Activated CD8-positive, alpha-beta T cell treated with anti-CD3 and anti-CD28 coated beads for 36 hours (primary cell): ENCODE measurements around the gene IDS. TPM values are rescaled to one million over a fixed set of nuclear protein-coding genes. Genes with fewer than 3 reads are reported as not detected.

ENCODE experiments used
- ATAC-seq: fragments of 200-7000 bp; cut with Tn5 transposase; one replicate; pipeline ENCODE4 v1.10.0; 2021; ENCODE audit warnings: mild to moderate bottlenecking, moderate library complexity
- CTCF ChIA-PET: fragments of 350-600 bp; sonication (Branson Sonifier 250); formaldehyde crosslinking; loops from one replicate; lab custom pipeline; 2021; ENCODE audit warnings: antibody characterized with exemption; lab: Charles Lee
- POLR2A ChIA-PET: fragments of 350-600 bp; sonication (Branson Sonifier 250); formaldehyde crosslinking; loops from one replicate; lab custom pipeline; 2021; ENCODE audit warnings: antibody characterized with exemption; lab: Charles Lee
- DNase-seq: peaks from one replicate; pipeline ENCODE4 v3.0.0-alpha.2; 2020
- H3K27ac Mint-ChIP-seq: one replicate; pipeline ENCODE4 v1.8.0; 2021; ENCODE audit warnings: mild to moderate bottlenecking, mixed read lengths
- H3K27me3 Mint-ChIP-seq: one replicate; pipeline ENCODE4 v1.8.0; 2021; ENCODE audit warnings: mixed read lengths
- H3K36me3 Mint-ChIP-seq: one replicate; pipeline ENCODE4 v1.8.0; 2021; ENCODE audit warnings: low read depth, mixed read lengths
- H3K4me1 Mint-ChIP-seq: one replicate; pipeline ENCODE4 v1.8.0; 2021; ENCODE audit warnings: low read depth, mixed read lengths
- H3K4me3 Mint-ChIP-seq: one replicate; pipeline ENCODE4 v1.8.0; 2021; ENCODE audit warnings: mild to moderate bottlenecking, moderate library complexity, mixed read lengths
- H3K9me3 Mint-ChIP-seq: one replicate; pipeline ENCODE4 v1.8.0; 2021; ENCODE audit warnings: mixed read lengths
- intact Hi-C: fragments of 100-400 bp; cut with micrococcal nuclease; formaldehyde crosslinking; loops from one replicate; pipeline ENCODE4 v1.10.0; 2022
- total RNA-seq, 2 experiments: library from RNA; stranded (reverse); gene quantifications; one replicate each; pipeline ENCODE4 v1.2.3, GENCODE V29; 2021
- TF ChIP-seq, protein P1 (sequence below): fragments of 200-600 bp; IDR thresholded peaks from one replicate; pipeline ENCODE4 v1.8.0; 2022; ENCODE audit warnings: antibody characterized with exemption, mild to moderate bottlenecking

IDS gene
- total RNA-seq, 2 experiments from 2014 or later, result 44.8 to 50.6 TPM

DNA sequence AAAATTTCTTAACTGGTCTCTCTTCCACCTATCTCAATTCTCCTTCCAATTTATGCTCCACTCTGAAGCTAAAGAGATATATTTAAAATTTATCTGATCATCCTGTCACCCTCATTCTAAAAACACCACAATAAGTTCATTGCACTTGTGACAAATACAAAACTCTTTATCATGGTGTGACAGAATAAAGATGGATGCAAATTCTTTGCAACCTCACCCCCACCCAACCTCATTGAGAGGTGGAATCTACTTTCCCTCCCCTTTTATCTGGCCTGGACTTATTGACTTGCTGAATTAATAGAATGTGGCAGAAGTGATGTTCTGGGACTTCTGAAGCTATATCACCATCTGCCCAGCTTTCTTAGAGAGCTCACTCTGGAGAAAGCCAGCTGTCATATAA, 46.5 kb downstream of the IDS start:
- TF ChIP-seq, protein P1, sequence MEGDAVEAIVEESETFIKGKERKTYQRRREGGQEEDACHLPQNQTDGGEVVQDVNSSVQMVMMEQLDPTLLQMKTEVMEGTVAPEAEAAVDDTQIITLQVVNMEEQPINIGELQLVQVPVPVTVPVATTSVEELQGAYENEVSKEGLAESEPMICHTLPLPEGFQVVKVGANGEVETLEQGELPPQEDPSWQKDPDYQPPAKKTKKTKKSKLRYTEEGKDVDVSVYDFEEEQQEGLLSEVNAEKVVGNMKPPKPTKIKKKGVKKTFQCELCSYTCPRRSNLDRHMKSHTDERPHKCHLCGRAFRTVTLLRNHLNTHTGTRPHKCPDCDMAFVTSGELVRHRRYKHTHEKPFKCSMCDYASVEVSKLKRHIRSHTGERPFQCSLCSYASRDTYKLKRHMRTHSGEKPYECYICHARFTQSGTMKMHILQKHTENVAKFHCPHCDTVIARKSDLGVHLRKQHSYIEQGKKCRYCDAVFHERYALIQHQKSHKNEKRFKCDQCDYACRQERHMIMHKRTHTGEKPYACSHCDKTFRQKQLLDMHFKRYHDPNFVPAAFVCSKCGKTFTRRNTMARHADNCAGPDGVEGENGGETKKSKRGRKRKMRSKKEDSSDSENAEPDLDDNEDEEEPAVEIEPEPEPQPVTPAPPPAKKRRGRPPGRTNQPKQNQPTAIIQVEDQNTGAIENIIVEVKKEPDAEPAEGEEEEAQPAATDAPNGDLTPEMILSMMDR, result no peak
- Mint-ChIP-seq H3K4me3 (no peak overlapping the region), H3K36me3 (no peaks in the 10 kb centered on the region), H3K27ac (no peak overlapping the region), H3K4me1 (no peaks in the 10 kb centered on the region), H3K9me3 (no peaks in the 10 kb centered on the region), H3K27me3 (peaks cover 11% of the 10 kb centered on the region)
- CTCF ChIA-PET, result no interaction called here
- ATAC-seq (no peak), DNase-seq (no peak)
- intact Hi-C loops, result no loop called here
- POLR2A ChIA-PET, result no interaction called here

DNA sequence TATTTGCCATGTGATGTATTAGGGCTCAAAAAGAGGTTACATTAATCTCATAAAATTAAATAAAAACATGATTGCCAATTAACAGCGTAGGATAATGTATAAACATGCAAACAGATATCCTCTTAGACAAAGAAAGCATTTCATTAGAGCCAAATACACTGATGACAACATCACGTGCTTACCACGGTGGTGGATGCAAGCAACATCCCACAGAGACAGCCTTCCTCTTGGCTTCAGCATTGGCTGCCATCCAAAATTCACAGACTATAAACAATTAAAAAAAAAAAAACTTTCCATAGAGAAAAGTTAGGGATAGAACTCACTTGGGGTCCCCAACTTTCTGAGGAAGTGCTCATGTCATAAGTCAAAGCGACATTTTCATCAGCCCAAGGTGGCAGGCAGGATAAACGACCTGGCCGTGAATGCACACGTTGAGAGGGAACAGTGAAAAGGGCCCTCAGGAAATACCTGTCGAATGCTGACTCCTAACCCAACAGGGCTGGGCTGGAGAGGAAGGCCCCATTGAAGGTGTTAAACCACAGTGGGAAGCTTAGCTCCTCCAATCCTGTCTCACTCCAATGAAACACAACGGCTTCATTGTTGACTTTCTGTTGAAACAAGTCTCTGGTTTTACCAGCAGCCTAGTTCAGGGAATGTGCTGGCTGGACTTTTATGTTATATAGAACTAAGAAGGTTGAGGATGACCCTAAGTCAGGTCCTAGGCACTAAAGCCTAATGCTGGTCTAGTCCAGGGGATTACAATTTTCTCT, 48.4 kb downstream of the IDS start:
- Mint-ChIP-seq H3K4me1 (no peaks in the 10 kb centered on the region), H3K36me3 (no peaks in the 10 kb centered on the region), H3K4me3 (no peak overlapping the region), H3K9me3 (no peaks in the 10 kb centered on the region), H3K27me3 (peaks cover 11% of the 10 kb centered on the region), H3K27ac (no peak overlapping the region)
- intact Hi-C loops, result no loop called here
- TF ChIP-seq, protein P1, result no peak
- DNase-seq, result no peak
- no peak for ATAC-seq
- ChIA-PET CTCF (no interaction called here), POLR2A (no interaction called here)

DNA sequence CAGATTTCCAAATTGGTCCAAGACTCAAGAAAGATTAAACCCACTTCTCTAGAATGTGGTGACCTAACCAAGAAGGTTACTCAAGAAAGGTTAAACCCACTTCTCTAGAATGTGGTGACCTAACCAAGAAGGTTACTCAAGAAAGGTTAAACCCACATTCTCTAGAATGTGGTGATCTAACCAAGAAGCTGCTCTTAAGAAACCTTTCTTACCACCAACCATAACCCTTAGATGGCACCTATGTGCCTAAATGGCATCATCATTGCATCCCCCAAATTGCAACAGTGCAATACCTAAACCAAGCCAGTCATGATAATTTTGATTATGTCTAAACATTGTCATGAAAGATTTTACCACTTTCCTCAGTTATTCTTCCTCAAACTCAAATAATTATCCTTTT, 49.2 kb downstream of the IDS start:
- ChIA-PET CTCF (no interaction called here), POLR2A (no interaction called here)
- intact Hi-C loops, result no loop called here
- ATAC-seq (no peak), DNase-seq (no peak)
- TF ChIP-seq, protein P1, result no peak
- Mint-ChIP-seq H3K4me1 (no peaks in the 10 kb centered on the region), H3K9me3 (no peaks in the 10 kb centered on the region), H3K4me3 (no peak overlapping the region), H3K27ac (no peak overlapping the region), H3K27me3 (peaks cover 8% of the 10 kb centered on the region), H3K36me3 (no peaks in the 10 kb centered on the region)

DNA sequence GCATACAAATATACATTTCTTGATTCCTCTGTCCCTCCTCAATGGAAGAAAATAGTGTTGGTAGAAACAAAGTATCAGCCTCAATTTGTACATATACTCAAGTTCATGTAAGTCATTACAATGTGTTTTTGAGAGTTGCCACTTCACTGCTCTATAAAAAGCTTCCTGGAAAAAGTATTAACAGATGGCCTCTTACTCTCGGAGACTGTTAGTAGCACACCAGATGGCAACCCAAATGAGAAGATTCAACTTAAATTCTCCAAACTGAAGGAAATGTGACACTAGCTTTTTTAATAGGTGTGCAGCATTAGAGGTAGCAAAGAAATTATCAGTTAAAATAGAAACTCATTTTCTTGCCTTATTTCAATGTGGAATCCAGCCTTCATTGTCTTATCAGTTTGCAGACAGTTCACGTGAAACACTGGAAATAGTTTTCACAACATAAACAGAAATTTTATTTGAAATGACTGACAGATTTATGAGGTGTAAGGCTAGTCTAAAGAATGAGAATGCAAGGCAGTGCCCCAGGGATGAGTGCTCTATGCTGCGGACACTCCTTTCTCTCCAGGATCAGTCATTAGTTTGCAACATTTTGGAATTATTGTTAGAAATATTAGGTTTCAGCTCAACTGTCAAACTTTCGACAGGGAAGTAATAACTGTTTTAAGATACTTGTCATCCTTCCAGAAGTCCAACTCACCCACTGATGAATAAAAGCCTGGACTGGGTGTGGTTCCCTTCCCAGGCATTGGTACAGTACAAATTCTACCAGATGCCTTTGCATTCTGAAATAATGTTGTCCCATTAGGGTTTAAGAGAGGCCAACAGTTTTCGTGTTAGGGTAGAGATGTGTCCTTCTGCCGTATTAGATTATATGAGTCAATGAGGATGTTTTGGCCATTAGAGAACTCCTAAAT, 50.9 kb downstream of the IDS start:
- Mint-ChIP-seq H3K36me3 (no peaks in the 10 kb centered on the region), H3K4me1 (no peaks in the 10 kb centered on the region), H3K9me3 (peaks cover 4% of the 10 kb centered on the region), H3K27ac (no peak overlapping the region), H3K27me3 (peaks cover under 1% of the 10 kb centered on the region), H3K4me3 (no peak overlapping the region)
- TF ChIP-seq, protein P1, result no peak
- no peak for DNase-seq
- CTCF ChIA-PET, result no interaction called here
- intact Hi-C loops, result no loop called here
- POLR2A ChIA-PET, result no interaction called here
- ATAC-seq, result no peak

DNA sequence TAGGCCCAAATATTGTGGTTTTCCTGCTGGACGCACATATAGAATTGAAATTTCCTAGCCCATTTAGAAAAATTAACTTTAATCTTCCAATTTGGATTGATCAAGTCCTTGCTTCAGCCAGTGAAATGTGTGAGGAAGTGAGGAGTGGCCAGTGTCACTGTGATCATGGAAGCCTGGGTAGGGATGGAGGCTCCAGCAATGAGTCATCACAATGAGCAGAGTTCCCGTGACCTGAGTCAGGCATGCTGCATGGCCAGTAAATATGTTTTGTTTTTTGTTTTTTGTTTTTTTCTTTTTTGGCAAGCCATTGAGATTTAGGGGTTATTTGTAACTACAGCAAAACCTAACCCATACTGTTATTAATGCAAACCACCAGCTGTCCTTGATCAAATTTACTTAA, 52.1 kb downstream of the IDS start:
- no peak overlapping the region for H3K27ac Mint-ChIP-seq
- intact Hi-C loops, result no loop called here
- CTCF ChIA-PET, result no interaction called here
- ATAC-seq, result no peak
- POLR2A ChIA-PET, result no interaction called here
- no peak overlapping the region for H3K4me3 Mint-ChIP-seq
- DNase-seq, result no peak
- no peaks in the 10 kb centered on the region for H3K27me3 Mint-ChIP-seq
- H3K9me3 Mint-ChIP-seq, result peaks cover 4% of the 10 kb centered on the region
- no peaks in the 10 kb centered on the region for H3K4me1 Mint-ChIP-seq
- TF ChIP-seq, protein P1, result no peak
- H3K36me3 Mint-ChIP-seq, result no peaks in the 10 kb centered on the region
